KMS-11 (cell line): ENCODE results near the gene SYCE3.

Experiments used
- H2AFZ ChIP-seq: fragments of 200-600 bp; sonication (generic); 2 replicates; pipeline ENCODE4 v1.6.1; 2016; ENCODE audit warnings: antibody characterized with exemption, mixed run types, low read depth
- H3K27ac ChIP-seq: fragments of 200-600 bp; sonication (generic); 2 replicates; pipeline ENCODE4 v1.6.1; 2016; ENCODE audit warnings: mild to moderate bottlenecking, mixed run types
- H3K27me3 ChIP-seq: fragments of 200-600 bp; sonication (generic); 2 replicates; pipeline ENCODE4 v1.6.1; 2017; ENCODE audit warnings: mild to moderate bottlenecking, low read depth, mixed run types, moderate library complexity; ENCODE audit not compliant: insufficient read depth
- H3K36me3 ChIP-seq: fragments of 200-600 bp; sonication (generic); 2 replicates; pipeline ENCODE4 v1.6.1; 2017; ENCODE audit warnings: mild to moderate bottlenecking, mixed run types; ENCODE audit not compliant: insufficient read depth
- H3K4me1 ChIP-seq: fragments of 200-600 bp; sonication (generic); 2 replicates; pipeline ENCODE4 v1.6.1; 2016; ENCODE audit warnings: mild to moderate bottlenecking, low read depth, mixed run types; ENCODE audit not compliant: poor library complexity, severe bottlenecking
- H3K4me2 ChIP-seq: fragments of 200-600 bp; sonication (generic); 2 replicates; pipeline ENCODE4 v1.7.0; 2016; ENCODE audit warnings: mild to moderate bottlenecking, mixed run types
- H3K4me3 ChIP-seq: fragments of 200-600 bp; sonication (generic); IDR thresholded peaks from 2 replicates; pipeline ENCODE4 v1.6.1; 2017; ENCODE audit warnings: low read depth, low read length, mixed read lengths; ENCODE audit not compliant: insufficient read depth
- H3K79me2 ChIP-seq: fragments of 200-600 bp; sonication (generic); 2 replicates; pipeline ENCODE4 v1.6.1; 2016; ENCODE audit warnings: low read depth, mixed run types; ENCODE audit not compliant: insufficient read depth
- H3K9ac ChIP-seq: fragments of 200-600 bp; sonication (generic); 2 replicates; pipeline ENCODE4 v1.6.1; 2016; ENCODE audit warnings: mild to moderate bottlenecking, mixed run types
- H4K20me1 ChIP-seq: fragments of 200-600 bp; sonication (generic); 2 replicates; pipeline ENCODE4 v1.6.1; 2016; ENCODE audit warnings: mild to moderate bottlenecking, mixed run types; ENCODE audit not compliant: insufficient read depth
- CTCF ChIP-seq: fragments of 200-600 bp; sonication (generic); conservative IDR thresholded peaks from 2 replicates; pipeline ENCODE4 v1.6.1; 2017; ENCODE audit warnings: low read depth, mild to moderate bottlenecking, antibody characterized with exemption, low read length, moderate library complexity, mixed read lengths

Gene SYCE3

GRCh38 chr22:50571264-50572175, 8.8 kb upstream of the SYCE3 start:
- H4K20me1 ChIP-seq: no peaks in the 10 kb centered on the region
- H3K79me2 ChIP-seq: no peaks in the 10 kb centered on the region
- no peak overlapping the region for H2AFZ ChIP-seq
- no peak for TF ChIP-seq CTCF
- H3K4me1 ChIP-seq: no peaks in the 10 kb centered on the region
- no peak overlapping the region for H3K4me3 ChIP-seq
- no peak overlapping the region for H3K27ac ChIP-seq
- H3K4me2 ChIP-seq: no peak overlapping the region
- H3K36me3 ChIP-seq: no peaks in the 10 kb centered on the region
- no peak overlapping the region for H3K9ac ChIP-seq
- no peaks in the 10 kb centered on the region for H3K27me3 ChIP-seq

GRCh38 chr22:50570861-50571260, 8.1 kb upstream of the SYCE3 start:
- no peak overlapping the region for H2AFZ ChIP-seq
- no peaks in the 10 kb centered on the region for H4K20me1 ChIP-seq
- H3K4me3 ChIP-seq: no peak overlapping the region
- no peaks in the 10 kb centered on the region for H3K4me1 ChIP-seq
- no peaks in the 10 kb centered on the region for H3K27me3 ChIP-seq
- H3K4me2 ChIP-seq: no peak overlapping the region
- H3K36me3 ChIP-seq: no peaks in the 10 kb centered on the region
- H3K9ac ChIP-seq: no peak overlapping the region
- no peak for TF ChIP-seq CTCF
- no peaks in the 10 kb centered on the region for H3K79me2 ChIP-seq
- H3K27ac ChIP-seq: no peak overlapping the region

- no peak overlapping the region for H2AFZ ChIP-seq
- no peak overlapping the region for H3K27ac ChIP-seq
- H3K79me2 ChIP-seq: no peaks in the 10 kb centered on the region
- H3K36me3 ChIP-seq: no peaks in the 10 kb centered on the region
- no peak overlapping the region for H3K4me3 ChIP-seq
- no peak for TF ChIP-seq CTCF
- no peak overlapping the region for H3K9ac ChIP-seq
- no peaks in the 10 kb centered on the region for H3K4me1 ChIP-seq
- no peaks in the 10 kb centered on the region for H3K27me3 ChIP-seq
- H4K20me1 ChIP-seq: no peaks in the 10 kb centered on the region
- H3K4me2 ChIP-seq: no peak overlapping the region
Measured at GRCh38 chr22:50569896-50570535, 7.3 kb upstream of the SYCE3 start.

- H4K20me1 ChIP-seq: no peaks in the 10 kb centered on the region
Measured at GRCh38 chr22:50569041-50569459, 6.3 kb upstream of the SYCE3 start.

More at GRCh38 chr22:50569041-50569459, 6.3 kb upstream of the SYCE3 start:
- TF ChIP-seq CTCF: no peak
- Histone ChIP-seq H3K27ac (no peak overlapping the region), H3K4me1 (no peaks in the 10 kb centered on the region), H2AFZ (no peak overlapping the region), H3K79me2 (no peaks in the 10 kb centered on the region), H3K4me2 (no peak overlapping the region), H3K36me3 (no peaks in the 10 kb centered on the region), H3K27me3 (no peaks in the 10 kb centered on the region), H3K4me3 (no peak overlapping the region), H3K9ac (no peak overlapping the region)
